ENCODE measurements around the gene ARHGAP35.
"Not testable (repeated sequence)": the region's sequence is repeated elsewhere in the genome, so short reads cannot be mapped to it uniquely, and the experiment has no call there.

ARHGAP35 gene

GRCh38 chr19:46872967-46873366 is 12.2 kb downstream of the ARHGAP35 start:
- no peak for DNase-seq (ENCODE audit: low spot score)
- TF ChIP-seq, protein P1, sequence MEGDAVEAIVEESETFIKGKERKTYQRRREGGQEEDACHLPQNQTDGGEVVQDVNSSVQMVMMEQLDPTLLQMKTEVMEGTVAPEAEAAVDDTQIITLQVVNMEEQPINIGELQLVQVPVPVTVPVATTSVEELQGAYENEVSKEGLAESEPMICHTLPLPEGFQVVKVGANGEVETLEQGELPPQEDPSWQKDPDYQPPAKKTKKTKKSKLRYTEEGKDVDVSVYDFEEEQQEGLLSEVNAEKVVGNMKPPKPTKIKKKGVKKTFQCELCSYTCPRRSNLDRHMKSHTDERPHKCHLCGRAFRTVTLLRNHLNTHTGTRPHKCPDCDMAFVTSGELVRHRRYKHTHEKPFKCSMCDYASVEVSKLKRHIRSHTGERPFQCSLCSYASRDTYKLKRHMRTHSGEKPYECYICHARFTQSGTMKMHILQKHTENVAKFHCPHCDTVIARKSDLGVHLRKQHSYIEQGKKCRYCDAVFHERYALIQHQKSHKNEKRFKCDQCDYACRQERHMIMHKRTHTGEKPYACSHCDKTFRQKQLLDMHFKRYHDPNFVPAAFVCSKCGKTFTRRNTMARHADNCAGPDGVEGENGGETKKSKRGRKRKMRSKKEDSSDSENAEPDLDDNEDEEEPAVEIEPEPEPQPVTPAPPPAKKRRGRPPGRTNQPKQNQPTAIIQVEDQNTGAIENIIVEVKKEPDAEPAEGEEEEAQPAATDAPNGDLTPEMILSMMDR (IDR thresholded peaks at IDR 0.05): no peak
- no peak overlapping the region for H3K27ac ChIP-seq

DNA sequence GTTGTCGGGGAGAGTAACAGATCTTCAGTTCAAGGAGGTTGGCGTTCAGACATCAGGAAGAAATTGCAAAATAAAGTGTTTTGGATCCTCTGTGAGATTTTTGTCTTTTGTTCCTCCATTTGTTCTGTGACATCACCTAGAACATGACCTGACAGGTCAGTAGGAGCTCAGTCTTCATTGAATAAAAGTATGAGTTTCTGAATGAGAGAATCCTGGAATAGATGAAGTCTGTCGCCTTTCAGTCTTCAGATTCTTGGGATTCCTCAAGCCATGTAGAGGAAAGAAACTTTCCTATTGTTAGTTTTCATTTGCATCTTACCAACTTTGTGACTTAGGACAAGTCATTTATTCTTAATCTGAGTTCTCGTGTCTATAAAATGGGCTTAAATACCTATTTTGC is 14.4 kb downstream of the ARHGAP35 start:
- Histone ChIP-seq H3K4me3 (no peak overlapping the region), H3K27ac (no peak overlapping the region)
- no peak for DNase-seq (ENCODE audit: low spot score)
- TF ChIP-seq, protein P1 (IDR thresholded peaks at IDR 0.05): no peak

More at GRCh38 chr19:46872967-46873366, 12.2 kb downstream of the ARHGAP35 start:
- H3K4me3 ChIP-seq: no peak overlapping the region

GRCh38 chr19:46875657-46876056 is 14.9 kb downstream of the ARHGAP35 start:
- no peak for DNase-seq (ENCODE audit: low spot score)
- H3K4me3 ChIP-seq: no peak overlapping the region
- H3K27ac ChIP-seq: no peak overlapping the region
- TF ChIP-seq, protein P1 (IDR thresholded peaks at IDR 0.05): no peak

DNA sequence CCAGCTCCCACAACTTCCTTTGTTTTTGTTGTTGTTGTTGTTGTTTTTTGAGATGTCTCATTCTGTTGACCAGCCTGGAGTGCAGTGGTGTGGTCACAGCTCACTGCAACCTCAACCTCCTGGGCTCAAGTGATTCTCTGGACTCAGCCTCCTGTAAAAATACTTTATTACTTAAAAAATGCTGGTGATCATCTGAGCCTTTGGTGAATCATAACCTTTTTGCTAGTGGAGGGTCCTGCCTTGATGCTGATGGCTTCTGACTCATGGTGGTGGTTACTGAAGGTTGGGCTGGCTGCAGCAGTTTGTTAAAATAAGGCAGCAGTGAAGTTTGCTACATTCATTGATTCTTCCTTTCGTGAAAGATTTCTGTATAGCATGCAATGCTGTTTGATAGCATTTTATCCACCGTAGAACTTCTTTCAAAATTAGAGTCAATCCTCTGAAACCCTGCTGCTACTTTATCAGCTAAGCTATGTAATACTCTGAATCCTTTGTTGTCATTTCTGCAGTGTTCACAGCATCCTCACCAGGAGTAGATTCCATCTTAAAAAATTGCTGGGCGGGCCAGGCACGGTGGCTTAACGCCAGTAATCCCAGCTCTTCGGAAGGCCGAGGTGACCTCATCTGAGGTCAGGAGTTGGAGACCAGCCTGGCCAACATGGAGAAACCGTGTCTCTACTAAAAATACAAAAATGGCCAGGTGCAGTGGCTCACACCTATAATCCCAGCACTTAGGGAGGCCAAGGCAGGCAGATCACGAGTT is 18.0 kb downstream of the ARHGAP35 start:
- Histone ChIP-seq H3K27ac (no peak overlapping the region), H3K4me3 (no peak overlapping the region)
- DNase-seq (ENCODE audit: low spot score): no peak
- TF ChIP-seq, protein P1 (IDR thresholded peaks at IDR 0.05): no peak

GRCh38 chr19:46880431-46880830 is 19.6 kb downstream of the ARHGAP35 start:
- H3K27ac ChIP-seq: no peak overlapping the region
- no peak overlapping the region for H3K4me3 ChIP-seq
- TF ChIP-seq, protein P1 (IDR thresholded peaks at IDR 0.05): no peak
- DNase-seq (ENCODE audit: low spot score): no peak

- Histone ChIP-seq H3K4me3 (no peak overlapping the region), H3K27ac (no peak overlapping the region)
- DNase-seq (ENCODE audit: low spot score): no peak
- TF ChIP-seq, protein P1 (IDR thresholded peaks at IDR 0.05): no peak
Observed at GRCh38 chr19:46881092-46881491, 20.3 kb downstream of the ARHGAP35 start.

GRCh38 chr19:46882034-46882433 is 21.2 kb downstream of the ARHGAP35 start:
- Histone ChIP-seq H3K27ac (no peak overlapping the region), H3K4me3 (no peak overlapping the region)
- TF ChIP-seq, protein P1 (IDR thresholded peaks at IDR 0.05): no peak
- no peak for DNase-seq (ENCODE audit: low spot score)

GRCh38 chr19:46882751-46883150 is 22.0 kb downstream of the ARHGAP35 start:
- not testable (repeated sequence) for H3K27ac ChIP-seq; H3K4me3 ChIP-seq; DNase-seq (ENCODE audit: low spot score)

Measured in coronary artery (tissue), 2 donors.